Peyer's patch (tissue), 4 donors: ENCODE measurements around the gene TRERF1. TPM values are rescaled to one million over a fixed set of nuclear protein-coding genes. Genes with fewer than 3 reads are reported as not detected.

Source experiments
- DNase-seq, 3 donors: peaks; one replicate each; pipeline ENCODE4 v3.0.0-alpha.2; 2017 to 2019
- H3K27ac ChIP-seq, 4 donors: fragments of 200-600 bp; sonication (generic); one replicate each; pipeline ENCODE4 v1.5.1; 2016 to 2019
- H3K27me3 ChIP-seq, 2 donors: fragments of 200-600 bp; sonication (generic); one replicate each; pipeline ENCODE4 v1.5.1; 2019
- H3K36me3 ChIP-seq, 3 donors: fragments of 200-600 bp; sonication (generic); one replicate each; pipeline ENCODE4 v1.5.1; 2016 to 2019
- H3K4me1 ChIP-seq, 4 donors: fragments of 200-600 bp; sonication (generic); one replicate each; pipeline ENCODE4 v1.5.1; 2016 to 2019
- H3K4me3 ChIP-seq, 4 donors: fragments of 200-600 bp; sonication (generic); 1 replicate in 3 of 4; 2 replicates in 1 of 4; pipeline ENCODE4 v1.5.1; 2016 to 2019; ENCODE audit warnings: mild to moderate bottlenecking in 1 of 4
- H3K9me3 ChIP-seq, 4 donors: fragments of 200-600 bp; sonication (generic); one replicate each; pipeline ENCODE4 v1.5.1; 2016 to 2019; ENCODE audit warnings: mild to moderate bottlenecking in 1 of 4
- CTCF ChIP-seq, 6 experiments: fragments of 450-650 bp in 4 of 6; fragments of 200-600 bp in 2 of 6; sonication (generic) in 1 of 6; IDR thresholded peaks; one replicate each; pipeline ENCODE4 v1.5.1; 2017 to 2019; ENCODE audit warnings: antibody characterized with exemption in 6 of 6, mild to moderate bottlenecking in 3 of 6, moderate library complexity in 1 of 6
- POLR2A ChIP-seq, 2 donors: fragments of 450-650 bp; IDR thresholded peaks; one replicate each; pipeline ENCODE4 v1.5.1; 2017; ENCODE audit warnings: antibody characterized with exemption in 2 of 2, mild to moderate bottlenecking in 2 of 2, moderate library complexity in 2 of 2
- total RNA-seq, 4 donors: library from RNA; depleted of rRNA; stranded (reverse); fragments of >200 nt; gene quantifications; one replicate each; pipeline ENCODE4 v1.1.0, GENCODE V29; 2016

Gene TRERF1
- total RNA-seq, 4 donors from 2014 or later = 4.6 to 28.1 (median 8.5) TPM

GRCh38 chr6:42239736-42240375 lies 211.9 kb downstream of the TRERF1 start:
- no peak for DNase-seq
- no peaks in the 10 kb centered on the region for H3K4me1 ChIP-seq
- H3K9me3 ChIP-seq = no peaks in the 10 kb centered on the region
- H3K27me3 ChIP-seq = no peaks in the 10 kb centered on the region
- TF ChIP-seq CTCF (IDR thresholded peaks at IDR 0.05) (no peak), POLR2A (IDR thresholded peaks at IDR 0.05) (no peak)
- peaks cover 0 to 40% (median 0%) of the 10 kb centered on the region in 3 donors for H3K36me3 ChIP-seq
- H3K27ac ChIP-seq = no peak overlapping the region
- H3K4me3 ChIP-seq = no peak overlapping the region

- Histone ChIP-seq H3K27me3 (no peaks in the 10 kb centered on the region), H3K36me3 (peaks cover 0 to 38% (median 0%) of the 10 kb centered on the region in 3 donors), H3K9me3 (no peaks in the 10 kb centered on the region), H3K4me3 (no peak overlapping the region), H3K27ac (no peak overlapping the region), H3K4me1 (no peaks in the 10 kb centered on the region)
- no peak for DNase-seq
- TF ChIP-seq POLR2A (IDR thresholded peaks at IDR 0.05) = no peak
- no peak for TF ChIP-seq CTCF (IDR thresholded peaks at IDR 0.05)
Measured at GRCh38 chr6:42239333-42239732, 212.4 kb downstream of the TRERF1 start.

GRCh38 chr6:42237857-42238256 lies 213.9 kb downstream of the TRERF1 start:
- TF ChIP-seq POLR2A (IDR thresholded peaks at IDR 0.05) (no peak), CTCF (IDR thresholded peaks at IDR 0.05) (no peak)
- H3K27me3 ChIP-seq = no peaks in the 10 kb centered on the region
- H3K27ac ChIP-seq = no peak overlapping the region
- no peaks in the 10 kb centered on the region for H3K9me3 ChIP-seq
- no peaks in the 10 kb centered on the region for H3K4me1 ChIP-seq
- DNase-seq = no peak
- H3K36me3 ChIP-seq = peaks cover 0 to 33% (median 0%) of the 10 kb centered on the region in 3 donors
- H3K4me3 ChIP-seq = no peak overlapping the region

- no peak overlapping the region for H3K27ac ChIP-seq
- DNase-seq = no peak
- H3K36me3 ChIP-seq = peaks cover 0 to 30% (median 0%) of the 10 kb centered on the region in 3 donors
- H3K27me3 ChIP-seq = no peaks in the 10 kb centered on the region
- TF ChIP-seq POLR2A (IDR thresholded peaks at IDR 0.05) (no peak), CTCF (IDR thresholded peaks at IDR 0.05) (no peak)
- H3K4me1 ChIP-seq = no peaks in the 10 kb centered on the region
- H3K4me3 ChIP-seq = no peak overlapping the region
- H3K9me3 ChIP-seq = no peaks in the 10 kb centered on the region
Measured at GRCh38 chr6:42236682-42237473, 214.8 kb downstream of the TRERF1 start.

GRCh38 chr6:42236030-42236429 lies 215.7 kb downstream of the TRERF1 start:
- no peak for DNase-seq
- TF ChIP-seq POLR2A (IDR thresholded peaks at IDR 0.05) (no peak), CTCF (IDR thresholded peaks at IDR 0.05) (no peak)

More at GRCh38 chr6:42236030-42236429, 215.7 kb downstream of the TRERF1 start:
- Histone ChIP-seq H3K4me1 (no peaks in the 10 kb centered on the region), H3K27me3 (no peaks in the 10 kb centered on the region), H3K27ac (no peak overlapping the region), H3K4me3 (no peak overlapping the region), H3K9me3 (no peaks in the 10 kb centered on the region), H3K36me3 (peaks cover 0 to 21% (median 0%) of the 10 kb centered on the region in 3 donors)
